Astrocyte (in vitro differentiated cells and primary cell): ENCODE results near the gene TNFRSF13B.
"Not testable (repeated sequence)": the region's sequence is repeated elsewhere in the genome, so short reads cannot be mapped to it uniquely, and the experiment has no call there.

Experiments
- CTCF ChIP-seq: IDR thresholded peaks from 2 replicates; pipeline ENCODE4 v1.5.1; 2011; ENCODE audit warnings: low read depth, mild to moderate bottlenecking, inconsistent platforms, low read length, moderate library complexity; ENCODE audit not compliant: insufficient read depth
- EZH2 ChIP-seq: IDR thresholded peaks from 2 replicates; pipeline ENCODE4 v1.6.1; 2012; ENCODE audit warnings: mild to moderate bottlenecking, low read length, inconsistent platforms; ENCODE audit not compliant: insufficient read depth

- not testable (repeated sequence) for TF ChIP-seq CTCF, EZH2
Observed at GRCh38 chr17:17008621-17009397, 36.9 kb upstream of the TNFRSF13B start.
